ENCODE results near the gene ANKRD23.

ANKRD23 gene

GRCh38 chr2:96887493-96888012 lies 43.7 kb upstream of the ANKRD23 start:
- no peak for DNase-seq (ENCODE audit: low read depth)
- TF ChIP-seq CTCF (IDR thresholded peaks at IDR 0.05; ENCODE audit: insufficient read depth, low read depth, low read length, missing control alignments): no peak
- H3K4me3 ChIP-seq (ENCODE audit: low read length): no peak overlapping the region

GRCh38 chr2:96885432-96886347 lies 41.9 kb upstream of the ANKRD23 start:
- no peak overlapping the region for H3K4me3 ChIP-seq (ENCODE audit: low read length)
- DNase-seq (ENCODE audit: low read depth): no peak
- TF ChIP-seq CTCF (IDR thresholded peaks at IDR 0.05; ENCODE audit: insufficient read depth, low read depth, low read length, missing control alignments): no peak

GRCh38 chr2:96884299-96885094 lies 40.7 kb upstream of the ANKRD23 start:
- TF ChIP-seq CTCF (IDR thresholded peaks at IDR 0.05; ENCODE audit: insufficient read depth, low read depth, low read length, missing control alignments): no peak
- peak; percentile 81 for DNase-seq (ENCODE audit: low read depth)
- H3K4me3 ChIP-seq (ENCODE audit: low read length): no peak overlapping the region

GRCh38 chr2:96883306-96883705 lies 39.5 kb upstream of the ANKRD23 start:
- TF ChIP-seq CTCF (IDR thresholded peaks at IDR 0.05; ENCODE audit: insufficient read depth, low read depth, low read length, missing control alignments): no peak
- no peak for DNase-seq (ENCODE audit: low read depth)
- no peak overlapping the region for H3K4me3 ChIP-seq (ENCODE audit: low read length)

- no peak for TF ChIP-seq CTCF (IDR thresholded peaks at IDR 0.05; ENCODE audit: insufficient read depth, low read depth, low read length, missing control alignments)
- no peak overlapping the region for H3K4me3 ChIP-seq (ENCODE audit: low read length)
- no peak for DNase-seq (ENCODE audit: low read depth)
Observed at GRCh38 chr2:96882906-96883305, 39.1 kb upstream of the ANKRD23 start.

- no peak overlapping the region for H3K4me3 ChIP-seq (ENCODE audit: low read length)
- no peak for TF ChIP-seq CTCF (IDR thresholded peaks at IDR 0.05; ENCODE audit: insufficient read depth, low read depth, low read length, missing control alignments)
- DNase-seq (ENCODE audit: low read depth): peak; percentile 82
Observed at GRCh38 chr2:96882230-96882629, 38.4 kb upstream of the ANKRD23 start.

Data from epithelial cell of esophagus (primary cell).